ENCODE results near the gene ST6GALNAC1. TPM values are rescaled to one million over a fixed set of nuclear protein-coding genes. Genes with fewer than 3 reads are reported as not detected.

ST6GALNAC1 gene
- total and polyA plus RNA-seq, 10 of the 15 experiments (the other 5 are each of a cell fraction or from before 2014, with no cell fraction given): 0.08 TPM; not detected in 9

DNA sequence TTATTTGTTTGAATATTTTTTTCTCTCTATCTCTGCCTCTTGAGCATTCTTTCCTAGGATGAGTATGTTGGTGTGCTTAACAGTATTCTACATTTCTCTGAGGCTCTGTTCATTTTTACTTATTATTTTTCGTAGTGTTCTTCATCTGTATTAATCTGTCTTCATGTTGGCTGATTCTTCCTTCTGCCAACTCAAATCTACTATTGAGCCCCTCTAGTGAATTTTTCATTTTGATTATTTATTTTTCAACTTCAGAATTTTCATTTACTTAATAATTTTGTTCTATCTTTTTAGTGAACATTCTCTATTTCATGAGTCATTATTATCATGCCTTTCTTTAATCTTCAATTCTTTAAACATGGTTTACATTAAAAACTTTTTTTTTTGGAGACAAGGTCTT lies 3.2 kb upstream of the ST6GALNAC1 start:
- H3K27ac ChIP-seq (ENCODE audit: control insufficient read depth, insufficient read depth): no peak overlapping the region
- H4K20me1 ChIP-seq (ENCODE audit: control insufficient read depth, insufficient read depth): no peaks in the 10 kb centered on the region
- TF ChIP-seq, protein P1, sequence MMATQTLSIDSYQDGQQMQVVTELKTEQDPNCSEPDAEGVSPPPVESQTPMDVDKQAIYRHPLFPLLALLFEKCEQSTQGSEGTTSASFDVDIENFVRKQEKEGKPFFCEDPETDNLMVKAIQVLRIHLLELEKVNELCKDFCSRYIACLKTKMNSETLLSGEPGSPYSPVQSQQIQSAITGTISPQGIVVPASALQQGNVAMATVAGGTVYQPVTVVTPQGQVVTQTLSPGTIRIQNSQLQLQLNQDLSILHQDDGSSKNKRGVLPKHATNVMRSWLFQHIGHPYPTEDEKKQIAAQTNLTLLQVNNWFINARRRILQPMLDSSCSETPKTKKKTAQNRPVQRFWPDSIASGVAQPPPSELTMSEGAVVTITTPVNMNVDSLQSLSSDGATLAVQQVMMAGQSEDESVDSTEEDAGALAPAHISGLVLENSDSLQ (IDR thresholded peaks at IDR 0.05): no peak
- TF ChIP-seq IRF4 (IDR thresholded peaks at IDR 0.05; ENCODE audit: low read depth, low read length) (no peak), NFYB (IDR thresholded peaks at IDR 0.05; ENCODE audit: insufficient read depth, low read depth, low read length) (no peak), BCL11A (IDR thresholded peaks at IDR 0.05; ENCODE audit: low read depth, low read length) (no peak), CREM (IDR thresholded peaks at IDR 0.05; ENCODE audit: low read depth) (no peak), HDGF (IDR thresholded peaks at IDR 0.05) (no peak), FOXM1 (IDR thresholded peaks at IDR 0.05; ENCODE audit: low read depth, low read length) (no peak), NFIC (IDR thresholded peaks at IDR 0.05; ENCODE audit: low read depth, low read length) (no peak), CBX3 (IDR thresholded peaks at IDR 0.05; ENCODE audit: borderline replicate concordance, low read depth) (no peak), SMAD1 (IDR thresholded peaks at IDR 0.05; ENCODE audit: low read depth, partially characterized antibody) (no peak)
- H2AFZ ChIP-seq (ENCODE audit: control insufficient read depth, low read depth, low read length): no peak overlapping the region
- no peak for FAIRE-seq
- H3K4me3 ChIP-seq: no peak overlapping the region
- no peaks in the 10 kb centered on the region for H3K79me2 ChIP-seq (ENCODE audit: control insufficient read depth, insufficient read depth, low read length)
- no peak for ATAC-seq
- BruUV-seq (replicated peaks): no TSS peak
- no peak overlapping the region for H3K4me2 ChIP-seq (ENCODE audit: control insufficient read depth, insufficient read depth)
- ChIA-PET SMC1A (ENCODE audit: uncharacterized antibody, unreplicated experiment) (no interaction called here), CTCF (no interaction called here), RAD21 (ENCODE audit: unreplicated experiment) (no interaction called here), POLR2A (no interaction called here)
- intact Hi-C loops (cut with micrococcal nuclease; ENCODE audit: unreplicated experiment) (no loop called here), in situ Hi-C loops (cut with MboI) (no loop called here)
- WGBS (ENCODE audit: insufficient coverage, insufficient replicate concordance, low lambda C conversion rate, missing lambda C conversion rate): 0% methylated on average over 1 of the region's 1 CpG
- no peak for DNase-seq (ENCODE audit: low read depth, low spot score)
- H3K9me3 ChIP-seq (replicated peaks; ENCODE audit: control insufficient read depth, insufficient read depth, low read length): no peaks in the 10 kb centered on the region; the same call in 1 of the 3 replicates
- H3K4me1 ChIP-seq (ENCODE audit: control insufficient read depth, insufficient read depth, low read length): no peaks in the 10 kb centered on the region
- peaks cover 0 to 1% of the 10 kb centered on the region in 2 experiments; a peak in 2 of 4 replicates for H3K27me3 ChIP-seq (replicated peaks in 1 of 2; ENCODE audit: control insufficient read depth in 2 of 2, insufficient read depth in 2 of 2, low read length in 1 of 2)
- H3K9ac ChIP-seq (ENCODE audit: control insufficient read depth, insufficient read depth, low read length): no peak overlapping the region
- no peaks in the 10 kb centered on the region for H3K36me3 ChIP-seq (ENCODE audit: control insufficient read depth in 2 of 2, insufficient read depth in 2 of 2, low read length in 1 of 2)
